ENCODE results near the gene SMOC2. TPM values are rescaled to one million over a fixed set of nuclear protein-coding genes. Genes with fewer than 3 reads are reported as not detected.
"Not testable (repeated sequence)": the region's sequence is repeated elsewhere in the genome, so short reads cannot be mapped to it uniquely, and the experiment has no call there.

Gene SMOC2
- total and polyA plus RNA-seq, 3 experiments from 2014 or later = not detected

DNA sequence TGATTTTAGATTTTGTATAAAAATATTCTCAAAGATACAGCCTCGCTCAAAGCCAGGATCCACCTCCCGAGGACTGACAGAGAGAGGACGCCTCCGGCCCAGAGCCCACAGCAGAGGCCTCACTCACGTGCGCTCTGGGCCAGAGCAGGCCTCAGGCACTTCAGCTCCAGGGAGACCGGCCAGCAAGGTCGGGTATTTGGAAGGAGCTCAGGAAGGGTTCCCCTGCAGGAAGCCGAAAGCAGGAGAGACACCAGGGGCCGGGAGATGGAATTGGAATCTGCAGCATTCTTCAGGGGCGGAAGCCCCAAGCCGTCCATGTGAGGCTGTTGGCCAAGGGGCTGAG, 251.9 kb downstream of the SMOC2 start:
- DNase-seq; H3K27ac ChIP-seq (ENCODE audit: low read depth, low read length); H3K9me3 Mint-ChIP-seq; POLR2A ChIA-PET; H3K4me1 ChIP-seq (ENCODE audit: insufficient read depth, low read length); H3K36me3 Mint-ChIP-seq; H3K27ac Mint-ChIP-seq; H3K4me1 Mint-ChIP-seq; H3K36me3 ChIP-seq (ENCODE audit: insufficient read depth, low read length); H3K4me3 Mint-ChIP-seq; H3K9me3 ChIP-seq (ENCODE audit: low read length); CTCF ChIA-PET; H3K27me3 ChIP-seq (ENCODE audit: insufficient read depth, low read length, poor library complexity, severe bottlenecking); H3K27me3 Mint-ChIP-seq; H3K4me3 ChIP-seq (ENCODE audit: low read length): not testable (repeated sequence)

DNA sequence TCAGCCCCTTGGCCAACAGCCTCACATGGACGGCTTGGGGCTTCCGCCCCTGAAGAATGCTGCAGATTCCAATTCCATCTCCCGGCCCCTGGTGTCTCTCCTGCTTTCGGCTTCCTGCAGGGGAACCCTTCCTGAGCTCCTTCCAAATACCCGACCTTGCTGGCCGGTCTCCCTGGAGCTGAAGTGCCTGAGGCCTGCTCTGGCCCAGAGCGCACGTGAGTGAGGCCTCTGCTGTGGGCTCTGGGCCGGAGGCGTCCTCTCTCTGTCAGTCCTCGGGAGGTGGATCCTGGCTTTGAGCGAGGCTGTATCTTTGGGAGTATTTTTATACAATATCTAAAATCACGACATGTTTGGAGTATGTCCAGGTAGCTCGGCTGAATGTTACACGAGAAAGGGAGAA, 253.8 kb downstream of the SMOC2 start:
- H3K9me3 ChIP-seq (ENCODE audit: low read length); DNase-seq; H3K36me3 Mint-ChIP-seq; POLR2A ChIA-PET; H3K36me3 ChIP-seq (ENCODE audit: insufficient read depth, low read length); H3K4me1 ChIP-seq (ENCODE audit: insufficient read depth, low read length); H3K4me3 ChIP-seq (ENCODE audit: low read length); H3K27ac Mint-ChIP-seq; H3K27me3 ChIP-seq (ENCODE audit: insufficient read depth, low read length, poor library complexity, severe bottlenecking); CTCF ChIA-PET; H3K4me1 Mint-ChIP-seq; H3K27me3 Mint-ChIP-seq; H3K27ac ChIP-seq (ENCODE audit: low read depth, low read length); H3K4me3 Mint-ChIP-seq: not testable (repeated sequence)
- H3K9me3 Mint-ChIP-seq = peaks cover 0 to 16% (median 0%) of the 10 kb centered on the region in 5 donors

DNA sequence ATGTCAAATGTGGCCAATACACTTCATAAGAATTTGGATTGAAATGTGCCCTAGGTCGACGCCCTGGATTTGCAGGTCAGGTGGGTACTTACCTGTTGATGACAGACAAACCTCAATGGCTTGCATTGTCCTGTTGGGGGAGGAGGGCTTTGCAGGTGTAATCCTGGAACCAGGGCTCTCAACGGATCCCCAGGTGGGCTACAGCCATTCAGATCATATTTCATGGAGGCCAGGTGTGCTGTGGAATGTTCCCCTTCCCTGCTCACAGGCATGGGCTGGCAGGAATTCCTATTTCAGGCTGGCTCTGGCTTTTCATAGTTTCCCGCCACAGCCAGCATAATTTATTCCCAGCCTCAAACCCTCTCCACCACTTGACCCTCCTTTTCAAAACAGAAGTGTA, 254.7 kb downstream of the SMOC2 start:
- Mint-ChIP-seq H3K27me3 (peaks cover 3 to 9% of the 10 kb centered on the region in 2 donors), H3K36me3 (no peaks in the 10 kb centered on the region), H3K4me3 (no peak overlapping the region), H3K9me3 (peaks cover 0 to 16% (median 0%) of the 10 kb centered on the region in 5 donors), H3K4me1 (no peaks in the 10 kb centered on the region), H3K27ac (no peak overlapping the region)
- Histone ChIP-seq H3K27me3 (ENCODE audit: insufficient read depth, low read length, poor library complexity, severe bottlenecking) (no peaks in the 10 kb centered on the region), H3K4me3 (ENCODE audit: low read length) (no peak overlapping the region), H3K27ac (ENCODE audit: low read depth, low read length) (no peak overlapping the region), H3K9me3 (ENCODE audit: low read length) (no peaks in the 10 kb centered on the region), H3K36me3 (ENCODE audit: insufficient read depth, low read length) (no peaks in the 10 kb centered on the region), H3K4me1 (ENCODE audit: insufficient read depth, low read length) (no peaks in the 10 kb centered on the region)
- DNase-seq = no peak
- ChIA-PET POLR2A (no interaction called here), CTCF (no interaction called here)

DNA sequence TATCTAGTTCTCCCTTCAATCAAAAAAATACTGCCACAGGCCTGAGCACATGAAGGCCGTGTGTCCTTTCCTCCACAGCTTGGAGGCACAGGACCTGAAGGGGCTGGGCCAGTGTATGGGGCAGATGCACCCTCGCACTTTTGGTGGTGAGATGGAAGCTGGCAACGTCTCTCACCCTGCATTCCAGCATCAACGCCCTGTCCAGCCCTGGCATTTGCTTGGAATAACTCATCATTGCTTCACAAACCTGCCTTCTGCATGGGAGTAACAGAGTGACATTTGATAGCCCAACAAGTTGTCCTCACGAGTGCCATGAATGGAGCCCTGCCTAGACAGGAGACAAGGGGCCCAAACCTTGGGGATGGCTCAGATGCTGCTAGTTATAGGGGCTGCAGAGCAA, 257.9 kb downstream of the SMOC2 start:
- DNase-seq = no peak
- CTCF ChIA-PET = interaction anchor here (1.5 kb wide), 1 partner anchor 12 kb away, joined by 3 read pairs; no protein-coding TSS in a partner anchor

DNA sequence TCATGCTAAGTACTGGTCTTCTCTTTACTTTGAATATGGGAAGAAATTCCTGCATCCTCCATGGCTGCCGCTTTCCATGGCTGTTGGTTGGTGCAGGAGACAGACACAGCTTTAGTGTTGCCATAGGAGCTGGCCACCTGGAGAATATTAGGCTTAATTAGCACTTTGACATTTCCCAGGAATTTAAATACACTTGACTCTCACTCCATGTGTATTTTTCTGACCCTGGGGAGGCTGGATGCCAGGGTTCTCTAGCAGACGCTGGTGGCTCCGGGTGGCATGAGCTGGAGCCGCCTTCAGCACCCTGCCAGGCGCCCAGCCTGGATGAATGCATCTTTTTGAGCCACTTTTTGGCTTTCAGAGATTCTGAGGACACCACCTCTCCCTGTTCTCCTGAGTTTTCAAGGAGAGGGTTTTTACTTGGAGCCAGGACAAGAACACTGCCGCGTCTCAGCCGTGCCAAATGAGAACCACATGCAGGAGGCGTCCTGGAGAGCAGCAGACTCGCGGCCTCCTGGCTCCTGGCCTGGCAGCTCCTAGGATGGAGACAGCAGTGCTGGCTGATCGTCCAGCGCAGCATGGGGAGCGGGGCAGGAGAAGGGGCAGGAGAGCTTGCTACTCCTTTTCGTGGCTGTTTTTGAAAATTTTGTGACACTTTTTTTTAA, 258.8 kb downstream of the SMOC2 start:
- Mint-ChIP-seq H3K27me3 (peaks cover 2 to 5% of the 10 kb centered on the region in 2 donors), H3K4me3 (no peak overlapping the region), H3K4me1 (no peaks in the 10 kb centered on the region), H3K36me3 (no peaks in the 10 kb centered on the region), H3K9me3 (peaks cover 0 to 16% (median 0%) of the 10 kb centered on the region in 5 donors), H3K27ac (no peak overlapping the region)
- CTCF ChIA-PET = interaction anchor here (1.5 kb wide), 1 partner anchor 13 kb away, joined by 3 read pairs; no protein-coding TSS in a partner anchor
- no peak for DNase-seq
- POLR2A ChIA-PET = no interaction called here
- Histone ChIP-seq H3K9me3 (ENCODE audit: low read length) (no peaks in the 10 kb centered on the region), H3K27me3 (ENCODE audit: insufficient read depth, low read length, poor library complexity, severe bottlenecking) (no peaks in the 10 kb centered on the region), H3K27ac (ENCODE audit: low read depth, low read length) (no peak overlapping the region), H3K4me3 (ENCODE audit: low read length) (no peak overlapping the region), H3K36me3 (ENCODE audit: insufficient read depth, low read length) (no peaks in the 10 kb centered on the region), H3K4me1 (ENCODE audit: insufficient read depth, low read length) (no peaks in the 10 kb centered on the region)

More for the DNA sequence above, 257.9 kb downstream of the SMOC2 start:
- no peak overlapping the region for H3K27ac Mint-ChIP-seq
- no peaks in the 10 kb centered on the region for H3K36me3 Mint-ChIP-seq
- no peak overlapping the region for H3K4me3 Mint-ChIP-seq
- peaks cover 0 to 16% (median 0%) of the 10 kb centered on the region in 5 donors for H3K9me3 Mint-ChIP-seq
- H3K27ac ChIP-seq (ENCODE audit: low read depth, low read length) = no peak overlapping the region
- no peak overlapping the region for H3K4me3 ChIP-seq (ENCODE audit: low read length)
- no peaks in the 10 kb centered on the region for H3K27me3 ChIP-seq (ENCODE audit: insufficient read depth, low read length, poor library complexity, severe bottlenecking)
- no peaks in the 10 kb centered on the region for H3K4me1 Mint-ChIP-seq
- H3K4me1 ChIP-seq (ENCODE audit: insufficient read depth, low read length) = no peaks in the 10 kb centered on the region
- H3K27me3 Mint-ChIP-seq = peaks cover 4 to 8% of the 10 kb centered on the region in 2 donors
- no peaks in the 10 kb centered on the region for H3K36me3 ChIP-seq (ENCODE audit: insufficient read depth, low read length)
- H3K9me3 ChIP-seq (ENCODE audit: low read length) = no peaks in the 10 kb centered on the region
- POLR2A ChIA-PET = no interaction called here

DNA sequence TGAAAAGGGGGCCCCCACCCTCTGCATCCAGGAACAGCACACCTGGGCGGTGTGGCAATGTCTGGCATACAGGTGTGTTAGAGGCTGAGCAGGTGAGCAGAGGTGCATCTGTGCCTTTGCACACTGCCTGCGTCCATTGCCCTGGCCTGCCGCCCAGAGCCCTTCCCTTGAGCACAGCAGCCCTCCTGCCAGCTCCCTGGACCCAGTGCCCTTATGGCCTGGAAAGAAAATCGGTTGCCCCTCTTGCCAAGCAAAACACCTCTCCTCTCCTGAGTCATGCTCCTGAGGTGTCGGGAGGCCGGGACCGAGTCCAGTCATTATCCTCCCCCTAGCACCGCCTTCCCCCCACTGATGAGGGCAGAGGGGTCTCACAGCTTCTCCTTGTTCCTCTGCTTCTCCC, 259.9 kb downstream of the SMOC2 start:
- H3K36me3 Mint-ChIP-seq = no peaks in the 10 kb centered on the region
- no peaks in the 10 kb centered on the region for H3K4me1 Mint-ChIP-seq
- ChIA-PET POLR2A (no interaction called here), CTCF (no interaction called here)
- Histone ChIP-seq H3K27me3 (ENCODE audit: insufficient read depth, low read length, poor library complexity, severe bottlenecking) (no peaks in the 10 kb centered on the region), H3K4me3 (ENCODE audit: low read length) (no peak overlapping the region), H3K27ac (ENCODE audit: low read depth, low read length) (no peak overlapping the region), H3K36me3 (ENCODE audit: insufficient read depth, low read length) (no peaks in the 10 kb centered on the region), H3K9me3 (ENCODE audit: low read length) (no peaks in the 10 kb centered on the region), H3K4me1 (ENCODE audit: insufficient read depth, low read length) (no peaks in the 10 kb centered on the region)
- peaks cover 2 to 5% of the 10 kb centered on the region in 2 donors for H3K27me3 Mint-ChIP-seq
- H3K9me3 Mint-ChIP-seq = peaks cover 0 to 16% (median 0%) of the 10 kb centered on the region in 5 donors
- H3K4me3 Mint-ChIP-seq = peak overlapping the region in 1 of 7 donors; percentile 65
- H3K27ac Mint-ChIP-seq = no peak overlapping the region
- DNase-seq = no peak

DNA sequence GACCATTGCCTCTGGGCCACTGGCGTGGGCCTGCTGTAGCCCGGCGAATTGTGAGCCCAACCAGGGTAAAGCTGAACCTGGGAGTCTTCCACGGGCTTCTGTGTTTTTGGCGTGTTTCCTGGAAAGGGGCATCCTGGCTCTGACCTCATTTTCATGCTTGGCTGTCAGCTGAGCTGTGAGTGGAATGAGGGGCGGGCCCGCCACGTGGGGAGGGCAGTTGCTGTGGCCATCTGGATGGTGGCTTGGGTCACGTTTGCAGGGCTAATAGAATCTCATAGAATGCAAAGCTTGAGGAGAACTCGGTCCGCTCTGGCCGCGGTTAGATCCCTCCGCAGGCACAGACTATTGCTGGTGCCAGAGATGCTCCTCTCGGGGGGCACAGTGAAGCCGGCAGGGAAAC, 263.0 kb downstream of the SMOC2 start:
- H3K27ac Mint-ChIP-seq = no peak overlapping the region
- CTCF ChIA-PET = no interaction called here
- DNase-seq = no peak
- POLR2A ChIA-PET = no interaction called here
- H3K4me3 Mint-ChIP-seq = no peak overlapping the region
- H3K27ac ChIP-seq (ENCODE audit: low read depth, low read length) = no peak overlapping the region
- H3K27me3 Mint-ChIP-seq = peaks cover 2 to 5% of the 10 kb centered on the region in 2 donors
- no peaks in the 10 kb centered on the region for H3K27me3 ChIP-seq (ENCODE audit: insufficient read depth, low read length, poor library complexity, severe bottlenecking)
- H3K4me1 Mint-ChIP-seq = no peaks in the 10 kb centered on the region
- H3K4me3 ChIP-seq (ENCODE audit: low read length) = no peak overlapping the region
- no peaks in the 10 kb centered on the region for H3K9me3 Mint-ChIP-seq
- no peaks in the 10 kb centered on the region for H3K36me3 ChIP-seq (ENCODE audit: insufficient read depth, low read length)
- H3K4me1 ChIP-seq (ENCODE audit: insufficient read depth, low read length) = no peaks in the 10 kb centered on the region
- H3K9me3 ChIP-seq (ENCODE audit: low read length) = no peaks in the 10 kb centered on the region
- no peaks in the 10 kb centered on the region for H3K36me3 Mint-ChIP-seq

DNA sequence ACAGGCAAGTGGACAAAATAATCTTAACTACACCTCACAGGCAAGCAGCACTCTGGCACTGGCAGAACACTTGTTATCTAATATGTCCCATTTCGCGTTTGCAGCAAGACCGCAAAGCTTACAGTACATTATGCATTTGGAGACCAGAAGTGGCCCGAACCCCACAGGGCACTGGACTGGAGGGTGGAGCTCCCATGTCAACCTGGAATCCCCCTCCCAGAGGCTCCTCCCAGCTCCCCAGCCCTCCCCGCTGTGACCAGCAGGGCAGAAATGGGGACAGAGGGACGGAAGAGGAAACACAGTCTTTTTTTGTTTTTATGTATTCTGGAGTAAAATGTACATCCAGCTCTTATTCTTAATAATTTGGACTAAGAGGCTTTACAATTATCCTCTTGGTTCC, 263.7 kb downstream of the SMOC2 start:
- no peak for DNase-seq
- CTCF ChIA-PET = no interaction called here

More for the DNA sequence above, 263.7 kb downstream of the SMOC2 start:
- Histone ChIP-seq H3K36me3 (ENCODE audit: insufficient read depth, low read length) (no peaks in the 10 kb centered on the region), H3K9me3 (ENCODE audit: low read length) (no peaks in the 10 kb centered on the region), H3K4me3 (ENCODE audit: low read length) (no peak overlapping the region), H3K27me3 (ENCODE audit: insufficient read depth, low read length, poor library complexity, severe bottlenecking) (no peaks in the 10 kb centered on the region), H3K4me1 (ENCODE audit: insufficient read depth, low read length) (no peaks in the 10 kb centered on the region), H3K27ac (ENCODE audit: low read depth, low read length) (no peak overlapping the region)
- Mint-ChIP-seq H3K27ac (no peak overlapping the region), H3K9me3 (peaks cover 0 to 1% (median 0%) of the 10 kb centered on the region in 5 donors), H3K36me3 (no peaks in the 10 kb centered on the region), H3K27me3 (peaks cover 2 to 5% of the 10 kb centered on the region in 2 donors), H3K4me3 (no peak overlapping the region), H3K4me1 (no peaks in the 10 kb centered on the region)
- POLR2A ChIA-PET = no interaction called here
